HCT116 (cell line): ENCODE measurements around the gene CCS.

Experiments
- CTCF ChIP-seq, 3 experiments: fragments of 200-600 bp in 1 of 3; sonication (generic) in 1 of 3; IDR thresholded peaks in 2 of 3; conservative IDR thresholded peaks in 1 of 3; 2 replicates each; pipeline ENCODE4 v1.5.1; 2012 to 2017; ENCODE audit warnings: low read depth in 2 of 3, low read length in 2 of 3, antibody characterized with exemption in 1 of 3, borderline replicate concordance in 1 of 3, control low read depth in 1 of 3, mild to moderate bottlenecking in 1 of 3, mixed read lengths in 1 of 3, mixed run types in 1 of 3, moderate library complexity in 1 of 3; ENCODE audit not compliant: insufficient read depth in 1 of 3
- EZH2phosphoT487 ChIP-seq: fragments of 200-600 bp; IDR thresholded peaks from 2 replicates; pipeline ENCODE4 v1.6.1; 2018; ENCODE audit warnings: antibody characterized with exemption, borderline replicate concordance
- REST ChIP-seq: IDR thresholded peaks from 2 replicates; pipeline ENCODE4 v1.6.1; 2012; ENCODE audit warnings: low read depth

- TF ChIP-seq CTCF (IDR thresholded peaks at IDR 0.05 in 2 of 3, conservative IDR thresholded peaks at IDR 0.05 in 1 of 3; ENCODE audit: borderline replicate concordance in 1 of 3, insufficient read depth in 1 of 3, low read depth in 2 of 3, low read length in 2 of 3) (no peak), EZH2phosphoT487 (no peak), REST (no peak)
Observed at GRCh38 chr11:66614073-66614472, 21.1 kb downstream of the CCS start.
